ENCODE results near the gene RHD. TPM values are rescaled to one million over a fixed set of nuclear protein-coding genes. Genes with fewer than 3 reads are reported as not detected.
A peak's percentile ranks its signal among the peaks of the same experiment; 100 is the strongest.
"Not testable (repeated sequence)": the region's sequence is repeated elsewhere in the genome, so short reads cannot be mapped to it uniquely, and the experiment has no call there.

The RHD gene
- not detected in 2 replicates for total RNA-seq (2014; rRNA removed; shearing (Covaris generic))

DNA sequence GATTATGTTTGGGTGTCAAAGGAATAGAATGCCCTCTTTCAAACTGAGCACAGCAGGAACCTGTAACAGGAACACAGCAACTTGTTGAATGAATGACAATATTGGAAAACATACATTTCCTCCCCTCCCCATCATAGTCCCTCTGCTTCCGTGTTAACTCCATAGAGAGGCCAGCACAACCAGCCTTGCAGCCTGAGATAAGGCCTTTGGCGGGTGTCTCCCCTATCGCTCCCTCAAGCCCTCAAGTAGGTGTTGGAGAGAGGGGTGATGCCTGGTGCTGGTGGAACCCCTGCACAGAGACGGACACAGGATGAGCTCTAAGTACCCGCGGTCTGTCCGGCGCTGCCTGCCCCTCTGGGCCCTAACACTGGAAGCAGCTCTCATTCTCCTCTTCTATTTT lies at the start of gene RHD:
Gene RHD (plus strand): TSS at position 272 of the 400 bp plus-strand sequence. CDS start 39 bp downstream, at position 311.
- DNase-seq (ENCODE audit: low spot score) = not testable (repeated sequence)

DNA sequence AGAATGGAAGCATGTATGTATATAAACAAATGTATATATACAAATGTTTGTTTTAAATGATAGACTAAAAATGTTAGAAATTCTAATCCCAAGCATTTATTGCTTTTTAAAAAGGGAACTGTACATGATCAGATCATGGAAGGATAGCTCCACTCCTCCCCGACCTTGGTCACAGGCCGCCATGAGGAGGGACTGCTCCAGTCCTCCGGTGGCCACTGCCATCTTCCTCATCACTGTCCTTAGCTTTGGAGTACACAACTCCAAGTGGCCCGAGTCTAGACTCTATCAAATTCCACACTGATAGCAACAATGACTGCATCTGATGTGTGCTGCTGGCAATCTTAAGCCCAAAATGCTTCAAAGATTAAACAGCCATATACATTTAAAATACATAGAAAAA lies 49.7 kb upstream of the RHD start:
- DNase-seq (ENCODE audit: low spot score) = no peak

DNA sequence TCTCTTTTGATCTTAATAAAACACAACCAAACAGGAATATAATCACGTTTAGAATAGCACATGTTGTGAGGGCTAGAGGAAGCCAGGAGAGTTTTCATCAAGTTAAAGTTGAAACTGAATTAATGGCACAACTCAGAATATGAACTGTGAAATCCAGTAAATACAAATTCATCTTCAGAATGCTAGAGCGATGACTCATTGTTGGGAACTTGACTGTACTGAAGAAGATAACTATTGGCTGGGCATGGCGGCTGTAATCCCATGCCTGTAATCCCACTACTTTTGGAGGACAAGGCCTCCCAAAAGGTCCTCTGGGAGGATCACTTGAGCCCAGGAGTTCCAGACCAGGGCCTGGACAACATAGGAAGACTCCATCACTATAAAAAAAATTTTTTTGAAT lies 48.8 kb upstream of the RHD start:
- DNase-seq (ENCODE audit: low spot score) = no peak

DNA sequence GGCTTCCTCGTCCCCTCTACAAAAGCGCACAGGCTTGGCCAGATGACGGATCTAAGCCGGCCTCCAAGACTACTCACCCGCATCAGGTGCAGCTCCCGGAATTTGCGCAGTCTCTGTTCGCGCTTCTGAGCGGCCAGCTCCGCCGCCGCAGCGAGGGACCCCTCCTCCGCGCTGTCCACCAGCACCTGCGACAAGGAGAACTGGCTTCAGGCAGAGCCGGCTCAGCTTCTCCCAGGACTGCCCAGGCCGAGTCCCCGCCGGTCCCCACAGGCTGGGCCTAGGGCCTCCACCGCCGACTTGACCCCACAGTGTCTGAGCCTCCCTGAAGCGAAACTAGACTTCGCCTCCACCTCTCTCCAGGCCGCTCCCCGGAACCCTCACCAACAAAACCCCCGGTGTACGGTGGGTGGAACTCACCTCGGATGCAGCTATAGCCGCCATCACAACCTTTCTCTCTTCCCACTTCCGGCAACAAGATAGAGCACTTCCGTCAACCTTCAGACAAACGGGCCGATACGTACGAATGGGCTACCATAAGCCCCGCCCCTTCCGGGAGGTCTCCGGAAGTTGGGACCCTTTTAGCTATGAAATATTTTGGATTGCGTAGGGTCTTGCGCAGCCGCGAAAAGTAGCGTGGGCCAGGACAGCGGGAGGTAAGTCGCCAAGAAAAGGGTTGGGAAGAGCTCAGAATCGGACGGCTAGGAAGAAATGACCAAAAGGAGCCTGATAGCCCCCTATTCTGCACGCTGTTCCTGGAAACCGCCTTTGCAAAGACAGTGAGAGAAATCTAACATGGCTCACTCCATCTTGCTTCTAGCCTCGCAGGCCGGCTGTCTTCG lies 40.1 kb upstream of the RHD start, which contains the start of gene SYF2:
Gene SYF2 (minus strand): TSS at position 476 of the 839 bp plus-strand sequence. CDS start 35 bp downstream, at position 441.
- DNase-seq (ENCODE audit: low spot score) = peak; percentile 91

DNA sequence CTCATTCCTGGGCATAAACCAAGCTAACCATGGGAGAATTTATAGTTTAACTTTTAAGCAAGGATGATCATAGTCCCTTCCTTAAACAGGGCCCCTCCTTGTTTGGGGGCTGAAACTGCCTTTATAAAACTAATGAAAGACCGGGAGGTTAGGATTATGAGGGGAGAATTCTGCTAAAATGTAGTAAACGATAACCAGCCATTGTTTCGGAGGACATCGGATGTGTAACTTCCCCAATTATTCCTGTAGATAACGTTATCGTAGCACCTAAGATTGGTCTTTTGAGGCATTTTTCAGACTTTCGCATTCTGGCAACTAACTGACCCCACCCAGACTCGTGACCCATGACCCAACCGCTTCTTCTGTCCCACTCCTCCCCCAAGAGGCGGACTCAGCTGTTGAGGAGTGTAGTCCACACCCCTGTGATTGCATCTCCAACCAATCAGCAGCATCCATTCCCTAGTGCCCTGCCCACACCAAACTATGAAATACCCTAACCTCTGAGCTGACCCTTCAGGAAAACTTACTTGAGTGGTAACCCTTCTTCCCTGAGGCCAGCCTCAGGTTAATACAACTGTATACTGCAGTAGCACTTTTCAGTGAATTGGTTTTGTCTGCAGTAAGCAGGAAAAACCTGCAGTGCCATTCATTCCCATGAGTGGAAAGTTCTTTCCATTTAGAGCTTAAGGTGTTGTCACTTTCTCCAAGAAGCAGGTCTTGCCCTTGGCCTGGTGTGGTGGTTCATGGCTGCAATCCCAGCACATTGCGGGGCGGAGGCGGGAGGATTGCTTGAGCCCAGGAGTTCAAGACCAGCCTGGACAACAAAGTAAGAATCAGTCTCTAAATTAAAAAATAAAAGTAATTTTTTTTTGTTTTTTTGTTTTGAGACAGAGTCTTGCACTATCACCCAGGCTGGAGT lies 39.2 kb upstream of the RHD start:
- DNase-seq (ENCODE audit: low spot score) = peak; percentile 79

DNA sequence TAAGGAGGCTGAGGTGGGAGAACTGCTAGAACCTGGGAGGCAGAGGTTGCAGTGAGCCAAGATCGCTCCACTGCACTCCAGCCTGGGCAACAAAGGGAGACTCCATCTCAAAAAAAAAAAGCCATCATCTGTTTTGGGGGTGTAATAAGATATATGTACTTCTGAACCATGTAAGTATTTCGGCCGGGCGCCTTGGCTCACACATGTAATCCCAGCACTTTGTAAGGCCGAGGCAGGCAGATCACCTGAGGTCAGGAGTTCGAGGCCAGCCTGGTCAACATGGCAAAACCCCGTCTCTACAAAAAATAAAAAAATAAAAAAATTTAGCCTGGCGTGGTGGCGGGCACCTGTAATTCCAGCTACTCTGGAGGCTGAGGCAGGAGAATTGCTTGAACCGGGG lies 36.9 kb upstream of the RHD start:
- DNase-seq (ENCODE audit: low spot score) = not testable (repeated sequence)

DNA sequence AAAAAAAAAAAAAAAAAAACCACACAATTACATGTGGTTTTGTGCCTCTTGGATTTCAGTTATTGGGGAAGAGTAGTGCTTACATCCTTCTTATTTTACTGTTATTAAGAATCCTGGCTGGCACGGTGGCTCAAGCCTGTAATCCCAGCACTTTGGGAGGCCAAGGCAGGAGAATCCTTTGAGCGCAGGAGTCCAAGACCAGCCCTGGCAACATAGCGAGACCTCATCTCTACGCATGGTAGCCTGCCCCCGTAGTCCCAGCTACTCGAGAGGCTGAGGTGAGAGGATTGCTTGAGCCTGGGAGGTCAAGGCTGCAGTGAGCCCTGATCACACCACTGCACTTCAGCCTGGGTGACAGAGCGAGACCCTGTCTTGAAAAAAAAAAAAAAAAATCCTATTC lies 36.0 kb upstream of the RHD start:
- DNase-seq (ENCODE audit: low spot score) = not testable (repeated sequence)

DNA sequence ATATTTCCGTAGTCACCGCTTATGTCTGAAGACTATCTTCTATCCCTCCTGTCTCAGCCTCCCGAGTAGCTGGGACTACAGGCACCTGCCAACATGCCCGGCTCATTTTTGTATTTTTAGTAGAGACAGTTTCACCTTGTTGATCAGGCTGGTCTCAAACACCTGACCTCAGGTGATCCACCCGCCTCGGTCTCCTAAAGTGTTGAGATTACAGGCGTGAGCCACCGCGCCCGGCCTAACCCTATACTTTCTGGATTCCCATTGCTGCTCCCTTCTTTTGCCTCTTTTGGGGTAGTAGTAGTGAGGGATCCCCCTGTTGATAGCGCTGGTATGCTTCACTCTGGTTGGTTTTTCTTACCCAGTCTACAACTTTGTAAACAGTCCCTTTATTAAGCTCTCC lies 34.3 kb upstream of the RHD start:
- DNase-seq (ENCODE audit: low spot score) = no peak

DNA sequence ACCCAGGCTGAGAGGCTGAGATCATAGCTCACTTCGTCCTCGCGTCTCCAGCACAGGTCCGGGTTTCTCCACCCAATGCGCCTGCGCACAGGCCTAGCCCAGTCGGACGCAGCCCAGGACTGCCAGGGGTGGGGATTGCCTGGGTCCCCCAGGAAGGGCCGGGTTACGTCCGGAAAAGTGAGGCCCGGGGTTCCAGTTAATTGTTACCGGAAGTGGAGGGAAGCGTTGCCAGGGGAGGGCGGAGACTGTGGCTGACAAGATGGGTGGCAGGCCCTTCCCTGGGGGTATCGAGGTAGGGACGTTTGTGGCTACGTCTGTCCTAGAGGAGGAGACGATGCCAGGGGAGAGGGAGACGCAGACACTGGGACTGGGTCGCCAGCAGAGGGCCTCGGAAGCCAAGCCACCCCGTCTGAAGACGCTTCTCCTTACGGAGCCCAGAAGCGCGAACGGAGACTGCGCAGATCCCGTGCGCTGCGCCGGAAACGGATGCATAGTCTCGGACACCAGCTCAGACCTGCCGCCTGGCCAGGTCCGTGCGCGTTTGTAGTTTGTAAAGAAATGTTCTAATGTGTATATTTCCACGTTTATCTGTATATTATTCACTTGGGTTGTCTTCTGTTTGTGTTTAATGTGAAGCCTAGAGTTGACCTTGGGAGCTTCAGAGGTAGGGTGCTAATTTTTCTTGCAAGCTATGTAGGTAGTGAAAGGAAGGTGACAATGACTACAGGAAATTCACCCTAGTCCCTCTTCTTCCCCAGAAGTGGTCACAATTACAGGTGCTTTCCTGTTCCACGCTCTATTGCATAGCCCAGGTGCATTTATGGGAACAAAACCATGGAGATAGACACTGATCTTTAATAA lies 32.4 kb upstream of the RHD start:
- peak; percentile 87 for DNase-seq (ENCODE audit: low spot score)

DNA sequence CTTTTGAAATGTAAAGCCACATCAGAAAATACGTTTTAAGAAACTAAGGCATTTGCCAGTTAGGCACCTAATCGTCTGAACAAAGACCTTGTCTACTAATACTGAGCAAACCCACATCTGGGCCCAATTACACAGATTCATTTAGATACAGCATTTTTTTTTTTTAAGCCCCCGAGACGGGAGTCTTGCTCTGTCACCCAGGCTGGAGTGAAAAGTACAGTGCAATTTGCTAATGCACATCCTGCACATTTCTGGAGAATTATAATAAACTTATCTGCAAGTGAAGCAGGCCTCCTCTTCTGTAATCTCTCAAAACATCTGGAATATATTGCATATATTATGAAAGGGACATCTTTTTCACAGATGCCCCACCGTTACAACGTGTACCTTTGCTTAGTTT lies 28.4 kb upstream of the RHD start:
- DNase-seq (ENCODE audit: low spot score) = no peak

DNA sequence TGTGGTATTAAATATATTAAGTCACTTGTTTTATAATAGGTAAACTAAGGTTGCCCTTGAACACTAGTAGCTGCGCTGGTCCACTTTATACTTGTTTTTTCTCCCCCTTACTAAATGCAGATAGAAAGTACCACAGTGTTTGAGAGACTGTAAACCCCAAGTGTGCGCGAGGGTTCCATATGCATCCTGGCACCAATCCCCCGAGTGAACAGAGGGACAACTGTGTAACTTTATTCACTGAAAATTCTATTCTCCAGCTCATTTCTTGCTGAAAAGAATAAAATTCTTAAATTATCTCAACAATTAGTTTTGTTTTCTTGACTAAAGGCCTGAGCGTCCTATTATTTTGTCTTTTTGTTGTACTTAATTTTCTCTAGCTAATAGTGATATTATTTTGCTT lies 26.9 kb upstream of the RHD start:
- DNase-seq (ENCODE audit: low spot score) = no peak

DNA sequence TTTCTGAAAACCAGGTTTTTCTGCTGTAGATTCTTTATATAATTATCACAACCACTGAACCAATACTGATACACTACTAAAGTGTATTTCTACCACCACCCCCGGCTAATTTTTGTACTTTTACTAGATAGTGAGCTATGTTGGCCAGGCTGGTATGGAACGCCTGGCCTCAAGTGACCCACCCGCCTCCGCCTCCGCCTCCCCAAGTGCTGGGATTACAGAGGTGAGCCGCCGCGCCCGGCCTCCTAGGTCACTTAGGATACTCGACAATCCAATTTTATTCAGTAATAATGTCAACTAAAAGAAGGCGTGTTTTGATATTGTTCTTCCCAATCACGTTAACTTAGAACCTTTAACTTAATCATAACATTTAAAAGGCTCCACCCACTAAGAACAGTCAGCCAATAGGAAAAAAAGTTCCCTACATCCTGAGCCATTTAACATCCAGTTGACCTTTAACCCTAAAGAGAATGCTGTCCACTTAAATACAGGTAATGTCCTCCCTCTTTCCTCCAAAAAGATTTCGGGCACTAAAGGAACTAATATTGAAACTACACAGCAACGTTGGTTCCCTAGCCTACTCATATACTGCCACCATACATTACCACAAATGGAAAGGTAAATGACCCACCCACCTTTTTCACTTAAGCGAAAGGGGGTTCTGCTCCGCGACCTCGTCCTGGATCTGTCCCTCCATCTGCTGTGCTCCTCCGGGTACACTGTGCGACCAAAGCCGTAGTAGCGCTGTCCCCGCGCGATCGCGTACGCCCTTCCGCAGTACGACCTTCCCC lies 26.3 kb upstream of the RHD start:
- no peak for DNase-seq (ENCODE audit: low spot score)

DNA sequence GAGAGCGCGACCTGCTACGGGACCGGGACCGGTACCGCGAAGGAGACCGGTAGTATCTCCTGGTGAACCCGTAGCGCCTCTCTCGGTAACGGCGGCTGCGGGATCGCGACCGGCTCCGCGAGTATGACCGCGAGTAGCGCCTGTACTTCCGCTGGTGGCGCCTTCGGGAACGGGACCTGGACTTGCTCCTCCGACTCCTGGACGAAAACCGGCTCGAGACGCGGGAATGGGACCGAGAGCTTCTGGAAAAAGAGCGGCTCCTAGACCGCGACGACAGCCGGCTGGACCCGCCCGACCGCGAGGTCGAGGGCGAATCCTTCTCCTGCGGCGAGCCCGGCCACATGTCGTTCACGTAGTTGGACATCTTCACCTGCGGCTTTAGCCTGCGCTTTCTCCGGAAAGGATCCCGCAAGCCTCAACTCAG lies 25.7 kb upstream of the RHD start:
- no peak for DNase-seq (ENCODE audit: low spot score)

DNA sequence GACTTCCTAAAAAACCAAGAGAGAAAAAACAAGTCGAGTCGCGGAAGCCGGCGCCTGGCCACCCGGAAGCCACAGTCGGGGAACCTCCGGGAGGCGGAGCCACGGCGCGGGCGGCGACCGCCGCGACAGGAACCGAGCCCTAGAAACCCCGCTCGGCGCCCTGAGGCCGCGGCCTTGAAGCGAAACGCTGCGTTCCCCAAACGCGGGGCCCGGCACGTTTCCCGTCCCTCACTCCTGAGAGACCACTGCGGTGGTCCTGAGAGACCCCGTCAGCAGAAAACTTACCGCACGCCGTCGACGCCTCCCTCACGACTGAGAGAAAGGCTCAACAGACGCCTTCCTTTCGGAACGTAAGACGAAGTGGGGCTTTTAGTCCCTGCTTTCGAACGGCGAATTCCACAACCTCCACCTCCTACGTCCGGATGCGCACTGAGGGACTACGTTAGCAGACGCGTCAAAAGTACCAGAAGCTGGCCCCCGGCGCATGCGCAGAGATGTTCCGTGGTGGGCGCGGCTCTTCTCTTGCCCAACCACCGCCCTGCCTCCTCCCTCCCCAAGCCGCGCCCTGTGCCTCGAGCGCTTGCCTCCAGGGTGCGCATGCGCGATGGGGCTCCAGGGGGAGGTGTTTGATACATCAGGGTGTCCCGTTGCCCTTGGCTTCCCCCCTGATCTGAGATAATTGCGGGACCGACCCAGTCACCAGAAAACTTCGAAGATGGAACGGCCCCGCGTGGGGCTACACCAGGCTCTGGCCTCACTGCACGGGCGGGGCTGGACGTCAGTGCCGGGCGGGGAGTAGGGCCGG lies 25.1 kb upstream of the RHD start, which contains the start of gene RSRP1:
Gene RSRP1 (minus strand): TSS at position 431 of the 805 bp plus-strand sequence. CDS start 491 bp downstream, outside the sequence.
- DNase-seq (ENCODE audit: low spot score) = peak; percentile 97

DNA sequence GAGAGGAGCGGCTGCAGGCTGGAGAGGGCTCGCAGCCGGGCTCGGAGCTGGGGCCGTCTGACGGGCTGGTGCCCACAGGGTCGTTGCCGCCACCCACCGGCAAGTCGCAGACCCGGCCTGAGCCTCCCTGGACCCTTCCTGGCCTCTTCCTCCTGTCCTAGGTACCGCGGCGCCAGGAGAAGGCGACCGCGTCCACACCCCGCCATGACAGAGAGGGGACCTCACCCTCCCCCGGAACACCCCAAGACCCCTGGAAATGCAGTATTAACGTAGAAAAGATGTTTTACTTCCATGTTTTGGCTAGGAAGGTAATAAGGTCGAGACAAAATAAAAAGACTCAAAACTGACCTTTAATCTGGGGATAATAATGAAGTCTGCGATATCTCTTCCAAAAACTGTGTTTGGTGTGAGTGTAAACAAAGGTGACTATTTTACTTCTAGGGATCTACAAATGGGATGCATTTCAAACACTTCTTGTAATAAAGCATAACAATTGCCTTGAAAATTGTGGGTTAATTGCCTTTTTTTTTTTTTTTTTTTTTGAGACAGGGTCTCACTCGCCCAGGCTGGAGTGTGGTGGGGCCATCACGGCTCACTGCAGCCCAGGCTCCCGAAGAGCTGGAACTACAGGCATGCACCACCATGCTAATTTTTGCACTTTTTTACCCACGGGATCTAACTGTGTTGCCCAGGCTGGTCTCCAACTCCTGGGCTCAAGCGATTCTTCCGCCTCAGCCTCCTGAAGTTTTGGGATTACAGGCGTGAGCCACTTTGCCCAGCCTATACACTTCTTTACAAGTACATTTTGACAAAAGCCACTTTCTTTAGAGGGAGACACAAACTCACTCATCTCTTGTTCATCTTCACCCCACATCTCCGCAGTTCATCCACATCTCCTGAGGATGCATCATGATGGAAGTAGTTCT lies 24.2 kb upstream of the RHD start:
- DNase-seq (ENCODE audit: low spot score) = no peak

DNA sequence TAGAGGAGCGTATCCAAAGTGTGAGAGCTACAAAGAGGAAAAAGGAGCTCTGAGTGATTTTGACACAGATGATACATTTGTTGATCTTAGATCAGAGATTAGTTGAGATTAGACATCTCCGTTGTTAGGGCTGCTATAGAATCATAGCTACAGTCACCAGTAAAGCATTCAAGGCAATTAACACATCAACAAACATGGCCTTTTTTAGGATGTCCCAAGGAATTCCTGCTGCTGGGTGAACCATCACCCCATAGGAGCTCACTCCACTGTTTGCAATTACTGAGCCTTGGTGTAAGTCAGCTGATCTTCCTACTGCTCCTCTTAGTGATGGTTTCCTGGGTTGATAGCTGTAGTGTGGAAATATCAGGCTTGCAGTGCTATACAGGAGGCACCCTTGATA lies 18.4 kb upstream of the RHD start:
- DNase-seq (ENCODE audit: low spot score) = no peak

DNA sequence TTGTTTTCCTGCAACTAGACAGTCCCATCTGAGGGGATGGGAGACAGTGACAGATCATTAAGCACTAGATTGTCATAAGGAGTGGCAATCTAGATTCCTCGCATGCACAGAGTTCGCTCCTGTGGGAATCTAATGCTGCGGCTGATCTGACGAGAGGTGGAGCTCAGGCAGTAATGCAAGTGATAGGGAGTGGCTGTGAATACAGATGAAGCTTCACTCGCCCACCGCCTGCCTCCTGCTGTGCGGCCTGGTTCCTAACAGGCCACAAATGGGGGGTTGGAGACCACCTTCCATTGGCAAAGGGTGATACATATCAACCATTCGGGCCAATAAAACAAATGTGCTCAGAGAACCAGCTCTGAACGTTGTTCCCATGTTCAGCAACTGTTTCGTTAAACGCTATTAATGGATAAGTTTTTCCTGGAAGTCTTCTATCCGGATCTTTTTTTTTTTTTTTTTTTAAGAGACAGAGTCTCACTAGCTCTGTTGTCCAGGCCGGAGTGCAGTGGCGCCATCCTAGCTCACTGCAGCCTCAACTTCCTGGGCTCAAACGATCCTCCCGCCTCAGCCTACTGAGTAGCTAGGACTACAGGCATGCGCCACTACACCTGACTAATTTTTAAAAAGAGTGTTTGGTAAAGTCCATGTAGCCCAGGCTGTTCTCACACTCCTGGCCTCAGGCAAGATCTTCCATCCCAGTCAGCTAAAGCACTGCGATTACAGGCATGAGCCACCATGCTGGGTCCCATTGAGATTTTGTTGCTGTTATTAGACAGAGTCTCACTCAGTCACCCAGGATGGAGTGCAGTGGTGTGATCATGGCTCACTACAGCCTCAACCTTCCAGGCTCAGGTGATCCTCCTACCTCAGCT lies 16.4 kb upstream of the RHD start:
- DNase-seq (ENCODE audit: low spot score) = no peak

DNA sequence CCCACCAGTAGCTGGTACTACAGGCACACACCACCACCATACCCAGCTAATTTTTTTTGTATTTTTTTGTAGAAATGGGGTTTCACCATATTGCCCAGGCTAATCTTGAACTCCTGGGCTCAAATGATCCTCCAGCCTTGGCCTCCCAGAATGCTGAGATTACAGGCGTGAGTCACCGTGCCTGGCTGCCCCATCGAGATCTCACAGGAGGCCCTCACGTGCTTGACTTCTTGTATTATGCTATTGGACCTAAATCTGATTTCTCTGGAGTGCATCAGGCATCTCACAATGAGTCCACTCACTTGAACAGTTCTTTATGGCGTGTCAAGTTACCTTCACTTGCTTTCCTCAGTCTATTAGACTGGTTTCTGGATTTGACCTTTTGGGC lies 15.7 kb upstream of the RHD start:
- DNase-seq (ENCODE audit: low spot score) = no peak

All from H4 (cell line).